CD4-positive, alpha-beta T cell treated with Interleukin-17A for 4 hours (primary cell): ENCODE results near the gene DHTKD1.

Experiments
- DNase-seq: peaks from one replicate; pipeline ENCODE4 v3.0.0-alpha.2; 2020; ENCODE audit warnings: mixed read lengths

DHTKD1 gene, protein sequence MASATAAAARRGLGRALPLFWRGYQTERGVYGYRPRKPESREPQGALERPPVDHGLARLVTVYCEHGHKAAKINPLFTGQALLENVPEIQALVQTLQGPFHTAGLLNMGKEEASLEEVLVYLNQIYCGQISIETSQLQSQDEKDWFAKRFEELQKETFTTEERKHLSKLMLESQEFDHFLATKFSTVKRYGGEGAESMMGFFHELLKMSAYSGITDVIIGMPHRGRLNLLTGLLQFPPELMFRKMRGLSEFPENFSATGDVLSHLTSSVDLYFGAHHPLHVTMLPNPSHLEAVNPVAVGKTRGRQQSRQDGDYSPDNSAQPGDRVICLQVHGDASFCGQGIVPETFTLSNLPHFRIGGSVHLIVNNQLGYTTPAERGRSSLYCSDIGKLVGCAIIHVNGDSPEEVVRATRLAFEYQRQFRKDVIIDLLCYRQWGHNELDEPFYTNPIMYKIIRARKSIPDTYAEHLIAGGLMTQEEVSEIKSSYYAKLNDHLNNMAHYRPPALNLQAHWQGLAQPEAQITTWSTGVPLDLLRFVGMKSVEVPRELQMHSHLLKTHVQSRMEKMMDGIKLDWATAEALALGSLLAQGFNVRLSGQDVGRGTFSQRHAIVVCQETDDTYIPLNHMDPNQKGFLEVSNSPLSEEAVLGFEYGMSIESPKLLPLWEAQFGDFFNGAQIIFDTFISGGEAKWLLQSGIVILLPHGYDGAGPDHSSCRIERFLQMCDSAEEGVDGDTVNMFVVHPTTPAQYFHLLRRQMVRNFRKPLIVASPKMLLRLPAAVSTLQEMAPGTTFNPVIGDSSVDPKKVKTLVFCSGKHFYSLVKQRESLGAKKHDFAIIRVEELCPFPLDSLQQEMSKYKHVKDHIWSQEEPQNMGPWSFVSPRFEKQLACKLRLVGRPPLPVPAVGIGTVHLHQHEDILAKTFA

DNA sequence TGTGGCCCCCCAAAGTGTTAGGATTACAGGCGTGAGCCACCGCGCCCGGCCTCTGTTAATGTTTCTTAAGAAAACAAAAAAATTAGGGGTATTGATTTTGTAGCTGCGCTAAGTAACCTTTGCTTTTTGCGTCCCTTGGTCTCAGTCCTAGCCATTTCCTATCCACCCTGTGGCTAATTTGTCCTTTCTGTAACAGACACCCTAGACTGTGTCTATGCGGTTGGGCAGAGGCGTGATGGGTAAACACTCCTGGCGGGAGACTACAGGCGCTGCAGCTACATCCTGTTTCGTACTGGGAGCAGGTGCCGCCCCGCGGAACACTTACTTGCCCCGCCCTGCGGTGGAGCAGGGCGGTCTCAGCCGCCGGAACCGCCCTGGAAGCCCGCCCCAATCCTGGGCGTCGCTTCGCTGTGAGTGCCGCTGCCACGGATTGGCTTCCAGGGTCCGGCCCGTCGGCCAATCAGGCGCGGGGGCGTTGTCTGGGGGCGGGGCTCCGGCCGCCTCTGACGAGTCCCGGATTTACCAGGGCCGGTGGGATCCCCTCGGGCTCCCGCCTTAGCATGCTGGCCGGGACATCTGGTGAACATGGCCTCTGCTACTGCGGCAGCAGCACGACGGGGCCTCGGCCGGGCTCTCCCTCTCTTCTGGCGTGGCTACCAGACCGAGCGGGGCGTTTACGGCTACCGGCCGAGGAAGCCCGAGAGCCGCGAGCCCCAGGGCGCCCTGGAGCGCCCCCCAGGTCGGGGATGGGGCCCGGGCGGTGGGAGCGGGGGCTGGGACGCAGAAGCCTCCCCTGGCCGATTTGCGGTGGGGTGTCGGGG, at the start of gene DHTKD1:
TSS of gene DHTKD1 (plus strand) at position 506 of the 821 bp plus-strand sequence. CDS start at position 586, 80 bp downstream.
- peak; percentile 99 for DNase-seq

DNA sequence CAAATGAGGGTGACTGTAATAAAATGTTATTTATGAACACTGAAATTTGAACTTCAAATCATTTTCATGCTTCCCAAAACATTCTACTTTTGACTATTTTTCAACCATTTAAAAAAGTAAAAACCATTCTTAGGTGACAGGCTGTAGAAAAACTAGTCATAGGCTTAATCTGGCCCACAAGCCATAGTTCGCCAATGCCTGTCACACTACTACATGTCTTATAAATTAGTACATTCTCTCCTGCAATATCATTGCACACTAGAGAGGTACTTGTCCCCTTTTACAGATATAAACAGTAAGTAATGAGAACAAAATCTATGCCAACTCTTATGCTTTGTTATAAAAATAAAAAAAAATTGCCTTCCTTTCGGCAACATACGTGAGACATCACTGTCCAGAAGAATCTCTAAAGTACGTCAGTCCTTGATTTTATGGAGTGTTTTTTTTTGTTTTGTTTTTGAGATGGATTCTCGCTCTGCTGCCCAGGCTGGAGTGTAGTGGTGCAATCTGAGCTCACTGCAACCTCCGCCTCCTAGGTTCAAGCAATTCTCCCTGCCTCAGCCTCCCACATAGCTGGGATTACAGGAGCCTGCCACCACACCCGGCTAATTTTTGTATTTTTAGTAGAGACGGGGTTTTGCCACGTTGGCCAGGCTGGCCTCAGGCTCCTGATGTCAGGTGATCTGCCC, 49.3 kb upstream of the DHTKD1 start:
- DNase-seq, result no peak

GRCh38 chr10:12020574-12020973, 48.2 kb upstream of the DHTKD1 start:
- no peak for DNase-seq

DNA sequence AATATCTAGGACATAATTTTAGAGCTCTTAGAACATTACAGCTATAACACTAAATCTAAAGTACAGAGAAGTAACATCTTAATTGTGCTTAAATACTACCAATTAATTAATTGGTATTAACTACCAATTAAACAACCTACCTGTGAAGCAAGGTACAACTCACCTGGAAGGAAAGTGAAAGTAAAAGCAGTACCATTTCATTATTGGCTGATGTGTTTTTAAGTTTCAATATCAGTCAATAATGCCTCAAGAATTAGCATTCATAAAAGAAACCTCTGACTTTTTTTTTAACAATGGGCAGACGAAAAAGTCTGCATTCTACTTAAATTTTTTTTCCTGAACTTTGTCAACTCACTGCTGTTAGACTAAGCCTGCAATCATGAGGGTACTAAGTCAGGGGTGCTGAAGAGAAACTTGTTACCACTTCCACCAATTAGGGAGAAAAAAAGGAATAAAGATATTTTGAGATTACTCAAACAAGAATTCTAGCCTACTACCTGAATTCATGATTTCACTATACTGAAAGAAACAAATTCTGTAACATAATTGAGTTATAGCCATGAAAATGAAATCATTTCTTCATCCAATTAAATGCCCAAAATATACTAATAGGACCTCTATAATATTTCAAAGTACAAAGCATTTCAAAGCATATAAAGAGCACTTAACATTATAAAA, 46.0 kb upstream of the DHTKD1 start:
- no peak for DNase-seq

GRCh38 chr10:12025591-12025990, 43.2 kb upstream of the DHTKD1 start:
- DNase-seq, result no peak

GRCh38 chr10:12027539-12027938, 41.2 kb upstream of the DHTKD1 start:
- no peak for DNase-seq

- DNase-seq, result no peak
Observed at GRCh38 chr10:12031404-12031803, 37.4 kb upstream of the DHTKD1 start.

- no peak for DNase-seq
Observed at GRCh38 chr10:12036073-12036655, 32.6 kb upstream of the DHTKD1 start.

- peak; percentile 23 for DNase-seq
Observed at GRCh38 chr10:12041766-12042408, 26.9 kb upstream of the DHTKD1 start.

DNA sequence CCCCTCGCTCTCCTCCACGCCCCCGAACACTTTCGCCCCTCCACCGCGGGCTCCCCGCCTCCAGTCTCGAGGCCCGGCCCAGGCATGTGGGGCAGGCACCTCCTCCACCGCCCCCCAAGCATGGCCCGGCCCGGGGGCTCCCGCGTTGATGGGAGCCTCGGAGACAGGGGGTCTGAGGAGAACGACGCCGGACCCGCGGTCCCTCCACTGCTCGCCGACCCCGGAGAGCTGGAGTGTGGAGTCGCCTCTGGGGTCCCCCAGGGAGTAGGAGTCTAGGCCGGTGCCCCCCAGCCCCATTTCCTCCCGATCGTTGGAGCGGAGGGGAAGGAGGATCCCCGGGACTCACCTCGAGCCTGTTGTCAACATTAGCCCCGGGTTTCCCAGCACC, 26.4 kb upstream of the DHTKD1 start:
- DNase-seq, result peak; percentile 53

GRCh38 chr10:12042797-12043651, 25.7 kb upstream of the DHTKD1 start, which contains the start of gene UPF2:
UPF2 (minus strand) TSS chr10:12042809; CDS start chr10:12035423, 7,386 bp downstream.
- peak; percentile 98 for DNase-seq

GRCh38 chr10:12045596-12045995, 23.2 kb upstream of the DHTKD1 start:
- DNase-seq, result no peak

DNA sequence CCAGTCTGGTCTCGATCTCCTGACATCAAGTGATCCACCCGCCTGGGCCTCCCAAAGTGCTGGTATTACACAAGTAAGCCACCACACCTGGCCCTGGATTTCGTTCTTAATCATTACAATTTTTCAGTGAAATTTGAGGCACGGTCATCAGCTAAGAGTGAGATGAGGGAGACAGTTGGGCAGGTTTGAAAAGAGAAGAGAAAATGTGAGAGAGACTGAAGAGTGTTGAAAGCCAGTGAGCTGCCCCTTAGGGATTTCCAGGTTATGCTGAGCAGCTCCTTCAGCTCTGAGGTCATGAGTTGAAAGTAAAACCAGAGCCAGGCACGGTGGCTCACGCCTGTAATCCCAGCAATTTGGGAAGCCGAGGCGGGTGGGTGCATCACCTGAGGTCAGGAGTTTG, 20.2 kb upstream of the DHTKD1 start:
- DNase-seq, result no peak

DNA sequence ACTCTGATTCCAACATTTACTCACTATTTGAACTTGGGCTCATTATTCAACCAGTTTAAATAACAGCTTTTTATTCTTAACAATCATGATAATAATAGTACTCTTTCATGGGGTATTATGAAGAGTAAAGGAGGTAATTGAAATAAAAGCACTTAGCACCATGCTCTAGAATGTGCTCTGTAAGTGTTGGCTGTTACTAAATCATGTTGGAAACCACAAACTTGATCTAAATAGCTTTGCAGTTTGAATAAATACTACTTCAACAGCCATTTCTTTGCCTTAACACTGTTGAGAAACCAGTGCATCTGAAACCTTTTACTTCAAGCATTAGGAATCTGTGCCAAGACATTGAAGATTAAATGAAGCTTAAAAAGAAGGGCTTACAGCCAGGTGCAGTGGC, 18.2 kb upstream of the DHTKD1 start:
- no peak for DNase-seq

DNA sequence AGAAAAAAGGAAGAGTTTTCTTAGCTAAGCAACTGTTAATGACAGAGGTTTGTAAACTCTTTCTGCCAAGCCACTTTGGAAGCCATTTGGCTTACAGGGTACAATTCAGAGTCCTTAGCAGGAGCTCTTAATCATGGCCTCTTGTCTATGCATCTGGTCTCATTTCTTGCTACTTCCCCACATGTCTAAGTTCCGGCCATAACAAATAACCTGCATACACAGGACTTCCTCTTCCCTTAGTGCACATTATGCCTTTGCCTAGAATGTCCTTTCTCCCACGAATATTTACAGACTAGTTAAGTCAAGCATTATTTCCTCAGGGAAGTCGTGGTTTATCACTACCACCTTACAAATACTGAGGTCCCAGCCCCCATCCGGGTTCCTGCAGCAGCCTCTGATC, 17.5 kb upstream of the DHTKD1 start:
- DNase-seq, result no peak

DNA sequence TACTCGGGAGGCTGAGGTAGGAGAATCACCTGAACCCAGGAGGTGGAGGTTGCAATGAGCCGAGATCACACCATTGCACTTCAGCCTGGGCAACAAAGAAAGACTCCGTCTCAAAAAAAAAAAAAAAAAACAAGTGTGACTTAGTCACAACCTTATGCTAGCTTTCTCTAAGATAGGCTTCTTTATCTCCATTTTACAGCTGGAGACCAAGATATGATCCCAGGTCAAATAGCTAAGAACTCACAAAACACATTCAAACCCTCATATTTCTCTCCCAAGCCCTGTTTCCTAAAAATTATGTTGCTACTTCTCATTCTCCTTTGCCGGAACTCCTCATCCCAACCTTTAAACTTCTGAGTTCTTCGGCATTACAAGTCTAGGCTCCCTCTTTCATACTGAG, 13.0 kb upstream of the DHTKD1 start:
- no peak for DNase-seq

DNA sequence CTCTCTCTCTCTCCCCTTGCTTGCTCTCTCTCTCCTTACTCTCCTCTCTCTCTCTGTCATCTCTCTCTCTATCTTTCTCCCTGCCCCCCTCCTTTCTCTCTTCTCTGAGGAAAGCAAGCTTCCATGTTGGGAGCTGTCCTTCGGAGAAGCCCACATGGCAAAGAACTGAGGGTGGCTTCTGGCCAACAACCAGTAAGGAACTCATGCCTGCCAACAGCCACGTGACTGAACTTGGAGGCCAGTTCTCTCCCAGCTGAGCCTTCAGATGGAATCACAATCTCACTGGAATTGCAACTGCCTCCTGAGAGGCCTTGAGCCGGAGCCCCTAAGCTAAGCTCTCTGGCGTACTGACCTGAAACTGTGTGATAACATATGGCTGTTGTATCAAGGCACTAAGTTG, 12.0 kb upstream of the DHTKD1 start:
- DNase-seq, result no peak

- no peak for DNase-seq
Observed at GRCh38 chr10:12061124-12061523, 7.6 kb upstream of the DHTKD1 start.

DNA sequence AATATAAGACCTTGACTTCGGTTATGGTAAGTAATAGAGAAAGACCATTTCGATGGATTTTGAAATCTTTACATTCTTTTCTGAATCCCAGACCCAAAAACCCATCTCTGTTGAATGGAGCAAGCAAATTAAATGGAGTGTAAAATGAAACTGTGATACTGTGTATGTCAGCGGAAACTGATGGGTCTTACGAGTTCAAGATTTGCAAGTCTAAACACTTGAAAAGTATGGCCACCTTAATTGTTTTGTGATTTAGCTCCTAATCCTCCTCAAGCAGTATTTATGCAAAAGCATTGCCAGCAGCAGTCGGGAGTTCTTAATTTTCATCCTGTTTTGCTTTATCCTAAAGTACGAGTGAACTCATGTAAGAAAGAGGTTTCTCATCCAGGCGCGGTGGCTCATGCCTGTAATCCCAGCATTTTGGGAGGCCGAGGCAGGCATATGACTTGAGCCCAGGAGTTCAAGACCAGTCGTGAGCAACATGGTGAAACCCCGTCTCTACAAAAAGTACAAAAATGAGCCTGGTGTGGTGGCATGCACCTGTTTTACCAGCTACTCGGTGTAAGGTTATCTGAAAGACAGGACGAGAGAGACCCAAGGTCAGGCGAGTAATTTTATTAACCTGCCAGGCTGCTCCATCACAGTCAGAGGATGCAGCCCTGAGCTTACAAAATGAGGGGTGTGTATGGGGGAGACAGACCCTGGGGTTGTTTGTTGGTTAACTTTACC, 5.8 kb upstream of the DHTKD1 start:
- no peak for DNase-seq
